Keratinocyte (primary cell): Measurements from ENCODE around the gene TPM3. TPM values are rescaled to one million over a fixed set of nuclear protein-coding genes. Genes with fewer than 3 reads are reported as not detected.

Experiments used
- DNase-seq: peaks from one replicate; pipeline ENCODE4 v3.0.0-alpha.2; 2011; ENCODE audit warnings: low read depth, missing footprints, low spot score
- FAIRE-seq: peaks from 2 replicates; lab custom pipeline; 2011; peaks lifted over from hg19 to GRCh38; lab: Jason Lieb, UNC
- H2AFZ ChIP-seq: 2 replicates; pipeline ENCODE4 v1.6.0; 2012; ENCODE audit warnings: low read length, control low read depth, inconsistent platforms; ENCODE audit not compliant: control insufficient read depth
- H3K27ac ChIP-seq: 2 replicates; pipeline ENCODE4 v1.5.1; 2011; ENCODE audit warnings: low read length; ENCODE audit not compliant: control insufficient read depth, insufficient read depth
- H3K27me3 ChIP-seq: 3 replicates; pipeline ENCODE4 v1.6.0; 2011; ENCODE audit warnings: low read length; ENCODE audit not compliant: control insufficient read depth, insufficient read depth; ENCODE audit errors: extremely low read depth
- H3K36me3 ChIP-seq, 2 experiments: 2 replicates in 1 of 2; 3 replicates in 1 of 2; pipeline ENCODE4 v1.5.1; 2011; ENCODE audit warnings: low read length in 2 of 2, mild to moderate bottlenecking in 1 of 2; ENCODE audit not compliant: control insufficient read depth in 2 of 2, insufficient read depth in 2 of 2; ENCODE audit errors: extremely low read depth in 1 of 2
- H3K4me1 ChIP-seq: 3 replicates; pipeline ENCODE4 v1.5.1; 2011; ENCODE audit warnings: low read length; ENCODE audit not compliant: control insufficient read depth, insufficient read depth; ENCODE audit errors: extremely low read depth
- H3K4me2 ChIP-seq: 3 replicates; pipeline ENCODE4 v1.6.0; 2011; ENCODE audit warnings: low read depth, low read length; ENCODE audit not compliant: control insufficient read depth, insufficient read depth; ENCODE audit errors: extremely low read depth
- H3K4me3 ChIP-seq, 3 experiments: fragments of 200-600 bp in 1 of 3; sonication (generic) in 1 of 3; 2 replicates in 2 of 3; 3 replicates in 1 of 3; pipeline ENCODE4 v1.5.1; 2011 to 2016; ENCODE audit warnings: low read length in 3 of 3, mild to moderate bottlenecking in 3 of 3, control low read depth in 2 of 3, inconsistent platforms in 1 of 3, low read depth in 1 of 3, mixed read lengths in 1 of 3, mixed run types in 1 of 3, moderate library complexity in 1 of 3; ENCODE audit not compliant: control insufficient read depth in 2 of 3, insufficient read depth in 2 of 3; ENCODE audit errors: extremely low read depth in 1 of 3
- H3K79me2 ChIP-seq: 2 replicates; pipeline ENCODE4 v1.6.0; 2012; ENCODE audit warnings: low read length; ENCODE audit not compliant: control insufficient read depth, insufficient read depth
- H3K9ac ChIP-seq: 3 replicates; pipeline ENCODE4 v1.6.0; 2011; ENCODE audit warnings: low read length; ENCODE audit not compliant: control insufficient read depth, insufficient read depth; ENCODE audit errors: extremely low read depth
- H3K9me1 ChIP-seq: 3 replicates; pipeline ENCODE4 v1.6.0; 2011; ENCODE audit warnings: low read length; ENCODE audit not compliant: control insufficient read depth, insufficient read depth; ENCODE audit errors: extremely low read depth
- H3K9me3 ChIP-seq: 2 replicates; pipeline ENCODE4 v1.5.1; 2012; ENCODE audit warnings: low read depth, low read length; ENCODE audit not compliant: control insufficient read depth
- H4K20me1 ChIP-seq: 3 replicates; pipeline ENCODE4 v1.6.0; 2011; ENCODE audit warnings: low read length; ENCODE audit not compliant: control insufficient read depth, insufficient read depth; ENCODE audit errors: extremely low read depth
- EZH2 ChIP-seq: IDR thresholded peaks from one replicate; pipeline ENCODE4 v1.6.1; 2012; ENCODE audit warnings: inconsistent platforms, mild to moderate bottlenecking, low read length, moderate library complexity
- dilution Hi-C: fragments of 300-500 bp; cut with MboI; formaldehyde crosslinking; loops from one replicate; pipeline ENCODE4 v1.7.0; 2020; ENCODE audit warnings: low sequenced_read_pairs; ENCODE audit not compliant: extremely low pct_ligation_motif_present
- polyA plus RNA-seq, 5 experiments: library from polyadenylated mRNA; depleted of rRNA in 3 of 5; stranded (reverse) in 3 of 5; stranded (forward) in 1 of 5; unstranded in 1 of 5; fragments of >200 nt; gene quantifications; 1 replicate in 1 of 5; 2 replicates in 3 of 5; 3 replicates in 1 of 5; pipeline versions ENCODE4 v1.2.1 to v1.2.3, GENCODE V29; 2011 to 2012; ENCODE audit warnings: missing spikeins in 2 of 5, low read depth in 1 of 5, low replicate concordance in 1 of 5
- small RNA-seq, 3 experiments: library from RNA; depleted of rRNA; stranded (forward); fragments of <200 nt; gene quantifications; one replicate each; pipeline ENCODE3, GENCODE V24; 2012; ENCODE audit warnings: low read depth in 3 of 3, low replicate concordance in 1 of 3; ENCODE audit not compliant: insufficient read length in 3 of 3
- TF ChIP-seq, protein P1 (sequence below), 3 experiments: IDR thresholded peaks in 1 of 3; conservative IDR thresholded peaks in 1 of 3; optimal IDR thresholded peaks in 1 of 3; 2 replicates in 2 of 3; 3 replicates in 1 of 3; pipeline versions ENCODE3 to v1.5.1; 2011; ENCODE audit warnings: low read length in 3 of 3, mild to moderate bottlenecking in 3 of 3, moderate library complexity in 2 of 3, control low read depth in 1 of 3, inconsistent platforms in 1 of 3; ENCODE audit not compliant: insufficient read depth in 2 of 3; ENCODE audit errors: extremely low read depth in 1 of 3

TPM3 gene
- polyA plus RNA-seq, 1 donor (not counting 4 experiments of a cell fraction or from before 2014, with no cell fraction given), result 585 TPM

- no peaks in the 10 kb centered on the region for H3K9me3 ChIP-seq
- FAIRE-seq, result no peak
- no peak overlapping the region for H3K27ac ChIP-seq
- H3K4me2 ChIP-seq, result no peak overlapping the region
- dilution Hi-C loops, result no loop called here
- TF ChIP-seq EZH2, result no peak
- TF ChIP-seq, protein P1, sequence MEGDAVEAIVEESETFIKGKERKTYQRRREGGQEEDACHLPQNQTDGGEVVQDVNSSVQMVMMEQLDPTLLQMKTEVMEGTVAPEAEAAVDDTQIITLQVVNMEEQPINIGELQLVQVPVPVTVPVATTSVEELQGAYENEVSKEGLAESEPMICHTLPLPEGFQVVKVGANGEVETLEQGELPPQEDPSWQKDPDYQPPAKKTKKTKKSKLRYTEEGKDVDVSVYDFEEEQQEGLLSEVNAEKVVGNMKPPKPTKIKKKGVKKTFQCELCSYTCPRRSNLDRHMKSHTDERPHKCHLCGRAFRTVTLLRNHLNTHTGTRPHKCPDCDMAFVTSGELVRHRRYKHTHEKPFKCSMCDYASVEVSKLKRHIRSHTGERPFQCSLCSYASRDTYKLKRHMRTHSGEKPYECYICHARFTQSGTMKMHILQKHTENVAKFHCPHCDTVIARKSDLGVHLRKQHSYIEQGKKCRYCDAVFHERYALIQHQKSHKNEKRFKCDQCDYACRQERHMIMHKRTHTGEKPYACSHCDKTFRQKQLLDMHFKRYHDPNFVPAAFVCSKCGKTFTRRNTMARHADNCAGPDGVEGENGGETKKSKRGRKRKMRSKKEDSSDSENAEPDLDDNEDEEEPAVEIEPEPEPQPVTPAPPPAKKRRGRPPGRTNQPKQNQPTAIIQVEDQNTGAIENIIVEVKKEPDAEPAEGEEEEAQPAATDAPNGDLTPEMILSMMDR (optimal IDR thresholded peaks at IDR 0.05 in 1 of 3, IDR thresholded peaks at IDR 0.05 in 1 of 3, conservative IDR thresholded peaks at IDR 0.05 in 1 of 3; ENCODE audit: extremely low read depth in 1 of 3, insufficient read depth in 2 of 3, low read length in 3 of 3), result no peak
- DNase-seq, result no peak
- no peaks in the 10 kb centered on the region for H3K4me1 ChIP-seq
- H3K9me1 ChIP-seq, result no peaks in the 10 kb centered on the region
- H3K4me3 ChIP-seq, result no peak overlapping the region
- no peaks in the 10 kb centered on the region for H3K79me2 ChIP-seq
- no peaks in the 10 kb centered on the region for H4K20me1 ChIP-seq
- H3K27me3 ChIP-seq, result no peaks in the 10 kb centered on the region
- no peak overlapping the region for H2AFZ ChIP-seq
- no peak overlapping the region for H3K9ac ChIP-seq
- no peaks in the 10 kb centered on the region for H3K36me3 ChIP-seq
These were observed 76.7 kb downstream of the TPM3 start for GRCh38 chr1:154115180-154115579.

Small RNA genes lying within 50 kb of the gene (small RNA-seq; reads per million reads assigned to genes)
- 0.13 to 13.3 (median 3.3) reads per million in 3 experiments for gene MIR190B

Other genes with a start within 250 kb of the TPM3 start
- gene DENND4B, start 245.4 kb downstream of the TPM3 start, polyA plus RNA-seq, result 7.9 to 16.3 TPM (median 8.0 TPM) in 3 replicates
- 14.0 to 20.4 TPM (median 15.9 TPM) in 3 replicates for gene CRTC2, start 233.5 kb downstream of the TPM3 start, polyA plus RNA-seq
- gene SLC39A1, start 228.6 kb downstream of the TPM3 start, polyA plus RNA-seq, result 68.4 to 83.6 TPM (median 68.5 TPM) in 3 replicates
- gene CREB3L4, start 224.2 kb downstream of the TPM3 start, polyA plus RNA-seq, result 6.0 to 6.3 TPM (median 6.2 TPM) in 3 replicates
- gene JTB, start 214.4 kb downstream of the TPM3 start, polyA plus RNA-seq, result 71.7 to 86.8 TPM (median 83.4 TPM) in 3 replicates
- 38.3 to 87.1 TPM (median 69.8 TPM) in 3 replicates for gene RAB13, start 205.8 kb downstream of the TPM3 start, polyA plus RNA-seq
- gene RPS27, start 201.3 kb downstream of the TPM3 start, polyA plus RNA-seq, result 3,237 to 6,680 TPM (median 5,112 TPM) in 3 replicates
- 0.01 TPM in 1 of 3 replicates, not detected in the others for gene NUP210L, start 37.0 kb downstream of the TPM3 start, polyA plus RNA-seq
- not detected in 3 replicates for gene CFAP141, start 14.2 kb upstream of the TPM3 start, polyA plus RNA-seq
- 118 to 198 TPM (median 161 TPM) in 3 replicates for gene UBAP2L, start 28.9 kb upstream of the TPM3 start, polyA plus RNA-seq
- 90.8 to 126 TPM (median 110 TPM) in 3 replicates for gene HAX1, start 80.5 kb upstream of the TPM3 start, polyA plus RNA-seq
- 0.85 to 1.8 TPM (median 1.2 TPM) in 3 replicates for gene AQP10, start 129.0 kb upstream of the TPM3 start, polyA plus RNA-seq
- gene ATP8B2, start 133.4 kb upstream of the TPM3 start, polyA plus RNA-seq, result 9.5 to 16.2 TPM (median 12.5 TPM) in 3 replicates
- gene IL6R, start 213.2 kb upstream of the TPM3 start, polyA plus RNA-seq, result 12.6 to 24.1 TPM (median 15.9 TPM) in 3 replicates